RWPE1 (cell line): Measurements from ENCODE around the gene VAC14.

ENCODE experiments used
- CTCF ChIA-PET: fragments of 350-600 bp; sonication (Branson Sonifier 250); formaldehyde crosslinking; extraction: SDS; loops from one replicate; lab custom pipeline; 2021; lab: Yijun Ruan, JAX
- POLR2A ChIA-PET: fragments of 400-600 bp; formaldehyde crosslinking; extraction: SDS; loops from one replicate; lab custom pipeline; 2020; ENCODE audit warnings: antibody characterized with exemption; ENCODE audit not compliant: low non-redundant PET; lab: Yijun Ruan, JAX
- DNase-seq: peaks from one replicate; pipeline ENCODE4 v3.0.0; 2012; ENCODE audit warnings: low spot score
- H3K27ac ChIP-seq: fragments of 450-650 bp; 2 replicates; pipeline ENCODE4 v1.5.1; 2017
- TF ChIP-seq, protein P1 (sequence below): fragments of 450-650 bp; conservative IDR thresholded peaks from 2 replicates; pipeline ENCODE4 v1.5.1; 2017; ENCODE audit warnings: low read depth, mild to moderate bottlenecking

Gene VAC14

DNA sequence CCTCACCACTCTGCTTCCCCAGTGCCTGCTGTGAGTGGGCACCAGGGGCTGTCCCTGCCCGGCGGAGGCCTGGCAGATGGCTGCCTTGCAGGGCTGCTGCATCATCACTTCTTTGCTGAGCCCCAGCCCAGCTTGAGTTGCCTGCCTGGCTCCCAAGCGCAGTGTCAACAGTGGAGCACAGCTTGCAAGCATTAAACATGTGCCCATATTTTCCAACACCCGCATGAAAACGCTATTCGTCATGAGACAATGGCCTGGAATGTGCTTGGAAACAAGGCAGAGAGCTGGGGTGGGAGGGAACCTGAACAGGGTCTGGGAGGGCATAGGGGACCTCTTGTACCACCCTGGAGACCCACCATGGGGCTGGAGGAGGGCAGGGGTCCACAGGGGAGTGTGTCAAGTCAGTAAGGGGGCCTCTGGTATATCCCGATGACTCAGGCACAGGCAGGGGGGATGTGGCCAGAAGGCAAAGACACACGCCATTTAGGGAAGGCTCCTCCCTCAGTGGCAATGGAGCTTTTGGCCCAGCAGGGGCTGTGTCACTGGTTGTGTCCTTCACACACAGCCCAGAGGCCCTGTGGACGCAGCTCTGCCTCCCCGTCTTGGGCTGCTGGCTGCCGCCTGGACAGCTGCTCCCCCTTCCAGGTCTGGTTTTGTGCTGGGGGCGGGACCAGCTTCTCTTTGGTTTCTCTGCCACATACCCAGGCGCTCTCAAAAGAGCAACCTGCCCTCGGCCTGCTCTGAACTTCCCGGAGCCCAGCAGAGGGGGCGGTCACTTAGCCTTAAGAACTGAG lies 97.7 kb downstream of the VAC14 start:
- TF ChIP-seq, protein P1, sequence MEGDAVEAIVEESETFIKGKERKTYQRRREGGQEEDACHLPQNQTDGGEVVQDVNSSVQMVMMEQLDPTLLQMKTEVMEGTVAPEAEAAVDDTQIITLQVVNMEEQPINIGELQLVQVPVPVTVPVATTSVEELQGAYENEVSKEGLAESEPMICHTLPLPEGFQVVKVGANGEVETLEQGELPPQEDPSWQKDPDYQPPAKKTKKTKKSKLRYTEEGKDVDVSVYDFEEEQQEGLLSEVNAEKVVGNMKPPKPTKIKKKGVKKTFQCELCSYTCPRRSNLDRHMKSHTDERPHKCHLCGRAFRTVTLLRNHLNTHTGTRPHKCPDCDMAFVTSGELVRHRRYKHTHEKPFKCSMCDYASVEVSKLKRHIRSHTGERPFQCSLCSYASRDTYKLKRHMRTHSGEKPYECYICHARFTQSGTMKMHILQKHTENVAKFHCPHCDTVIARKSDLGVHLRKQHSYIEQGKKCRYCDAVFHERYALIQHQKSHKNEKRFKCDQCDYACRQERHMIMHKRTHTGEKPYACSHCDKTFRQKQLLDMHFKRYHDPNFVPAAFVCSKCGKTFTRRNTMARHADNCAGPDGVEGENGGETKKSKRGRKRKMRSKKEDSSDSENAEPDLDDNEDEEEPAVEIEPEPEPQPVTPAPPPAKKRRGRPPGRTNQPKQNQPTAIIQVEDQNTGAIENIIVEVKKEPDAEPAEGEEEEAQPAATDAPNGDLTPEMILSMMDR = no peak
- H3K27ac ChIP-seq = peak overlapping the region; percentile 100
- CTCF ChIA-PET = interaction anchor here (0.6 to 1.1 kb wide), 4 partner anchors 11 to 1150 kb away, joined by 3 to 4 read pairs (median 3); no protein-coding TSS in a partner anchor
- DNase-seq = no peak
- POLR2A ChIA-PET = no interaction called here

DNA sequence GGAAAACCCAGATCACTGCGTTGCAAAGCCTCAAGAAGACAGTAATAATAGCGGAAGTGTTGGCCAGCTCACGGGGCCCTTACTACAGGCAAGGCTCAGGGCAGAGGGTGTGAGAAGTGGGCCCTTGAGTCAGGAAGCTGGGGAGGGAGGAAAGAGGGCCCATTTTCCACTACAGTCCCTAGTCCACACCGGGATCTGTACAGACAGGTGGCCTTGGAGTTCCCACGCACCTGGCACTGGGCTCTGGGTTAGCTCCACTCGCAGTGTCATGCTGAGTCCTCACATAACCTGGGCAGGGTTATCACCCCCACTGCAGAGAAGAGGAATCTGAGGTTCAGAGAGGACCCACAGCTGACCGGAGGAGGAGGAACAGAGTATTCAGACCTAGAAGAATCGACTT lies 98.3 kb downstream of the VAC14 start:
- no peak for DNase-seq
- ChIA-PET CTCF (interaction anchor here (0.8 to 1.1 kb wide), 2 partner anchors 12 to 68 kb away, joined by 3 to 4 read pairs; no protein-coding TSS in a partner anchor), POLR2A (no interaction called here)
- H3K27ac ChIP-seq = peak overlapping the region; percentile 100
- TF ChIP-seq, protein P1 = no peak

DNA sequence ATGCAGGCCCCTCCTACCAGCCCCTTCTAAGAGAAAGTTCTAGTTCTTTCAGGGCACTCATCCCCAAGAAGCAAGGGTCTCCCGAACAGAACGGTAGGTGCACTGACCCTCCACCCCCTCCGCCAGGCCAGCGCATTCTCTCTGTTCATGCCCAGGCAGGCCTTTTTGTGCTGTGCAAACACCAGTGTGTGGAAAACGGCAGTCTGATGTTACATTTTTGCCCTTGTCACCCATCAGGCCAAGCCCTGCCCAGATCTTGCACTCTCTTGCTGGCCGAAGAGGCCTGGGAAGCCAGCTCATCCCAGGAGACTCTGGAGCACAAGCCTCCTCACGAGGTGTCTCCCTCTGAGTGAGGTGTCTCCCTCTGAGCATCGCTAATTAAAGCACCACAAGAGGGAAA lies 99.0 kb downstream of the VAC14 start:
- TF ChIP-seq, protein P1 = no peak
- peak overlapping the region; percentile 100 for H3K27ac ChIP-seq
- DNase-seq = no peak
- CTCF ChIA-PET = no interaction called here
- POLR2A ChIA-PET = no interaction called here

DNA sequence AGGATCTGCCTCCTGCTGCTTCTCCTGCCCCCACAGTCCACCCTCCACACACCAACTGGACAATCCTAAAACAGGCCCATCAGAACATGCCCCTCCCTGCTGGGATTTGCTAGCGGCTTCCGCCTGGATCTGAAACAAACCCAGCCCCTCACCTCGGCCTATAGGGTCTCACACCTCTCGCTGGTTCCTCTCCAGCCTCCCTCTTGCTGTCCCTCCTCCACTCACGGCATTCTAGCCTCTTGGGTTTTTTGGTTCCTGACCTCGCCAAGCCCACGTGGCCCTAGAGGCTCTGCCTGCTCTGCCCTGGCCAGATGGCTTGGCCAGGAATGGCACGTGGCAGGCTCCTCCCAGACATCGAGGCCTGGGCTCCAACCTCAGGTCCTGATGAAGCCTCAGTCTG lies 99.4 kb downstream of the VAC14 start:
- peak overlapping the region; percentile 100 for H3K27ac ChIP-seq
- POLR2A ChIA-PET = no interaction called here
- TF ChIP-seq, protein P1 = no peak
- no peak for DNase-seq
- CTCF ChIA-PET = no interaction called here

DNA sequence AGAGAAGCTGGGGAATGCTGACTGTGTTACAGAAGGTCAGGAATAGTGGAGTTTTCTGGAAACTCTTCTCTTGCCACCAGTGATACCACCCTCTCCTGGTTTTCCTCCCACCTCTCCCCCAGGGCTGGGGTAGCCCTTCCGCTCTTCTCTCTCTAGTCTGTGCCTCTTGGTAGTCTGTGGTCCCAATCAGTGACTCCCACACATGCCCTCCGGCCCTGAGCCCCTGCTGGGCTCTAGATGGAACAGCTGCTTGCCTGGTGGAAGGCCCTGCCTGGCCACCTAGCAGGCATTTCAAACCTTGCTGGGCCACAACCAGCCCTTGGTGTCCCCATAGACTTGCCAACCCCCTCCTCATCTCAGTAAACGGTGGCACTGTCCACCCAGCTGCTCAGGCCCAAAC lies 99.9 kb downstream of the VAC14 start:
- POLR2A ChIA-PET = no interaction called here
- H3K27ac ChIP-seq = peak overlapping the region; percentile 100
- DNase-seq = no peak
- TF ChIP-seq, protein P1 = no peak
- CTCF ChIA-PET = no interaction called here

DNA sequence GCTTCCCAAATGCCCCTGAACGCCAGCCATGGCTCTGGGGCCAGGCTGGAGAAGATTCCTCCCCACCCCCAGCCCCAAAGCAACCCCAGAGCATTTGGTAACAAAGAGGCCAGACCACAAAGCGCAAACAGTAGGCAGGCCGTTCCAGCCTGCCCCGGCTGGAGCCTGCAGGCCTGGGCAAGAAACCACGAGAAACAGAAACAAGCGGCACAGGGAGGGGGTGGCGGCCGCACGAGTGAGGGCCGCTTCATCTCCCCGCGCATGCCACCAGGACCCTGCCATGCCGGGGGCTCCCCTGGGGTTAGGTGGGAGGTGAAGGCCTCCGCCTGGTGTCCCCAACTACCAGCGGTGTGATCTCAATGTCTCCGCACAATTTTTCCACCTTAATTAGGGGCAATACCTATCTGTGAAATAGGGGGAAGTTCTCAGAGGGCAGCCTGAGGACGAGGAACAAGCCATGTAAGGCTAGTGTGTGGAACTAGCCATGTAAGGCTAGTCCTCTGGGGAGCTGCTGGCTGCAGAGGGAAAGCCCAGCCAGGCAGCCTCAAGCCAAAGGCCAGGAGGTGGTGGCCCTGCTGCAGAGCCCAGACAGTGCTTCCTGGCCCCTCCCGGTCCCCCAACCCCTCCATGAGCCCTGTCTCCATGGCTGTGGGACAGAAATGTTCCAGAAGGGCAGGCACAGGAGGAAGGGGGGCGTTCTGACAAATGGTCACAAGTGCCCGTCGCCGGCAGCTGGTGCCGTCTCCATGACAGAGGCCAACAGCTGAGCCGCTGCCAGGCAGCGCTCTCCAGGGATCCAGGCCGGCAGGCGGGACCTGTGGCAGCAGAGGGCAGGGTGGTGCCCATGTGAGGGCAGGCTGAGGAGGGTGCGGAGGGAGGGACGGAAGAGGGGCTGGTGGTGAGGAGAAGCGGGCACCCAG lies 100.6 kb downstream of the VAC14 start:
- peak overlapping the region; percentile 100 for H3K27ac ChIP-seq
- POLR2A ChIA-PET = no interaction called here
- TF ChIP-seq, protein P1 = no peak
- peak; percentile 89 for DNase-seq
- CTCF ChIA-PET = no interaction called here
